ENCODE results near the gene CHD6.

GRCh38 chr20:41599699-41600104 is 18.5 kb downstream of the CHD6 start:
- TF ChIP-seq CTCF (IDR thresholded peaks at IDR 0.05): no peak
- no peak for TF ChIP-seq POLR2A (IDR thresholded peaks at IDR 0.05)

All from right lobe of liver (tissue), 4 donors.